K562 (cell line): Measurements from ENCODE around the gene MS4A13. TPM values are rescaled to one million over a fixed set of nuclear protein-coding genes. Genes with fewer than 3 reads are reported as not detected.

Source experiments
- ATAC-seq: fragments of 200-7000 bp; cut with Tn5 transposase; 3 replicates; pipeline ENCODE4 v1.9.1; 2020; ENCODE audit warnings: moderate library complexity
- BruUV-seq: library from RNA; stranded (reverse); fragments of 400-500 nt; replicated peaks from 2 replicates; lab custom pipeline; 2021; lab: Mats Ljungman, UMichigan
- CTCF ChIA-PET: fragments of 300-600 bp; formaldehyde crosslinking; extraction: SDS; loops from one replicate; lab custom pipeline; 2021; ENCODE audit warnings: low intra/inter-chr PET ratio; lab: Yijun Ruan, JAX
- POLR2A ChIA-PET: fragments of 300-600, 350-650 bp; sonication (Branson Sonifier 250); formaldehyde crosslinking; extraction: SDS; loops from one replicate; lab custom pipeline; 2021; ENCODE audit warnings: antibody characterized with exemption, inconsistent platforms; lab: Yijun Ruan, JAX
- DNase-seq, 4 experiments: peaks; one replicate each; pipeline versions ENCODE4 v3.0.0 to v3.0.0-alpha.2; 2011 to 2018; ENCODE audit warnings: low spot score in 3 of 4, mixed read lengths in 3 of 4; ENCODE audit errors: extremely low read depth in 1 of 4
- FAIRE-seq: peaks from 2 replicates; lab custom pipeline; 2011; peaks lifted over from hg19 to GRCh38; lab: Jason Lieb, UNC
- H2AFZ ChIP-seq: 2 replicates; pipeline ENCODE4 v1.6.0; 2011; ENCODE audit warnings: low read depth, low read length, control low read depth, inconsistent platforms
- H3K27ac ChIP-seq: fragments of 200-600 bp; 3 replicates; pipeline ENCODE4 v1.8.0; 2011; ENCODE audit warnings: low read depth, mild to moderate bottlenecking, control low read depth, inconsistent platforms, low read length, moderate library complexity, mixed read lengths; ENCODE audit errors: extremely low read depth
- H3K27me3 ChIP-seq, 2 experiments: fragments of 300-600 bp in 1 of 2; 2 replicates in 1 of 2; 3 replicates in 1 of 2; pipeline versions ENCODE4 v1.6.0 to v1.8.0; 2011; ENCODE audit warnings: inconsistent platforms in 2 of 2, low read length in 2 of 2, mild to moderate bottlenecking in 1 of 2, mixed read lengths in 1 of 2, moderate library complexity in 1 of 2; ENCODE audit not compliant: control insufficient read depth in 2 of 2, insufficient read depth in 2 of 2
- H3K36me3 ChIP-seq: fragments of 300-600 bp; 3 replicates; pipeline ENCODE4 v1.8.0; 2011; ENCODE audit warnings: mild to moderate bottlenecking, low read length, inconsistent platforms; ENCODE audit not compliant: control insufficient read depth, insufficient read depth
- H3K4me1 ChIP-seq, 2 experiments: fragments of 200-600 bp in 1 of 2; replicated peaks in 1 of 2; 2 replicates in 1 of 2; 3 replicates in 1 of 2; pipeline versions ENCODE4 v1.5.1 to v1.8.0; 2011; ENCODE audit warnings: inconsistent platforms in 2 of 2, low read length in 2 of 2, mild to moderate bottlenecking in 1 of 2, mixed read lengths in 1 of 2, moderate library complexity in 1 of 2; ENCODE audit not compliant: control insufficient read depth in 2 of 2, insufficient read depth in 2 of 2
- H3K4me2 ChIP-seq: 2 replicates; pipeline ENCODE4 v1.6.1; 2011; ENCODE audit warnings: low read length, control low read depth, inconsistent platforms, mixed read lengths; ENCODE audit not compliant: insufficient read depth
- H3K4me3 ChIP-seq: fragments of 200-600 bp; sonication (generic), shearing (Covaris generic); 2 replicates; pipeline ENCODE4 v1.5.1; 2016; ENCODE audit warnings: control low read depth, inconsistent platforms
- H3K79me2 ChIP-seq: fragments of 200-600 bp; 3 replicates; pipeline ENCODE4 v1.8.0; 2011; ENCODE audit warnings: low read length, inconsistent platforms; ENCODE audit not compliant: control insufficient read depth, insufficient read depth
- H3K9ac ChIP-seq, 2 experiments: 2 replicates each; pipeline versions ENCODE4 v1.6.0 to v1.6.1; 2011; ENCODE audit warnings: low read depth in 2 of 2, low read length in 2 of 2, control low read depth in 1 of 2, inconsistent platforms in 1 of 2, mild to moderate bottlenecking in 1 of 2, mixed read lengths in 1 of 2; ENCODE audit not compliant: insufficient read depth in 1 of 2
- H3K9me1 ChIP-seq: one replicate; pipeline ENCODE4 v1.6.0; 2011; ENCODE audit warnings: inconsistent platforms, mild to moderate bottlenecking, low read length, moderate library complexity; ENCODE audit not compliant: control insufficient read depth, insufficient read depth
- H3K9me3 ChIP-seq: replicated peaks from 2 replicates; pipeline ENCODE4 v1.5.1; 2011; ENCODE audit warnings: low read depth, low read length, inconsistent platforms; ENCODE audit not compliant: control insufficient read depth, insufficient read depth
- H4K20me1 ChIP-seq: replicated peaks from 2 replicates; pipeline ENCODE4 v1.6.1; 2011; ENCODE audit warnings: low read length, inconsistent platforms, mixed read lengths; ENCODE audit not compliant: control insufficient read depth, insufficient read depth
- AFF1 ChIP-seq, 2 experiments: fragments of 450-650 bp; IDR thresholded peaks; 2 replicates each; pipeline ENCODE4 v1.6.1; 2018; ENCODE audit warnings: mild to moderate bottlenecking in 2 of 2, low read depth in 1 of 2; ENCODE audit not compliant: partially characterized antibody in 2 of 2
- IRF2 ChIP-seq: sonication (generic); formaldehyde crosslinking; IDR thresholded peaks from 2 replicates; pipeline ENCODE4 v1.8.1; 2022; ENCODE audit warnings: mild to moderate bottlenecking, missing genetic modification reagents
- SPI1 ChIP-seq: IDR thresholded peaks from 2 replicates; pipeline ENCODE4 v1.6.1; 2011; ENCODE audit warnings: low read depth, low read length, control low read depth, borderline replicate concordance
- WGBS: fragments of 100-300 bp; shearing (Covaris generic); methylation state at CpG from one replicate; pipeline ENCODE4 v1.1.6; 2016; ENCODE audit warnings: low coverage, mixed read lengths; ENCODE audit not compliant: insufficient coverage; ENCODE audit errors: missing lambda C conversion rate; 5-methylcytosine and 5-hydroxymethylcytosine counted together
- in situ Hi-C: fragments of 300-500 bp; cut with MboI; formaldehyde crosslinking; loops from 4 replicates; pipeline ENCODE4 v1.15.0; 2018; ENCODE audit warnings: inconsistent platforms, mixed read lengths
- intact Hi-C: fragments of 100-400 bp; cut with micrococcal nuclease; formaldehyde crosslinking; loops from 2 replicates; pipeline ENCODE4 v1.14.2; 2022
- polyA plus RNA-seq, 8 experiments: library from polyadenylated mRNA; depleted of rRNA in 4 of 8; stranded (reverse) in 5 of 8; unstranded in 3 of 8; fragments of >200 nt; fragmentation: Nextera tagmentation in 2 of 8; fragmentation: Illumina TruSeq in 1 of 8; extraction: Ambion mirVana in 2 of 8; extraction: Trizol in 1 of 8; gene quantifications; 2 replicates each; pipeline versions ENCODE4 v1.2.1 to v1.2.3, GENCODE V29; 2011 to 2014; ENCODE audit warnings: inconsistent platforms in 1 of 8, missing spikeins in 1 of 8
- total RNA-seq, 7 experiments: library from RNA; depleted of rRNA in 6 of 7; stranded (reverse); fragments of >200 nt in 6 of 7; fragmentation: Illumina TruSeq in 2 of 7; extraction: Trizol in 2 of 7; gene quantifications; 2 replicates each; pipeline versions ENCODE4 v1.2.1 to v1.2.3, GENCODE V29; 2011 to 2021; ENCODE audit warnings: low replicate concordance in 1 of 7

Gene MS4A13
- total and polyA plus RNA-seq, 9 of the 15 experiments (the other 6 are each of a cell fraction or from before 2014, with no cell fraction given) = 0.15 to 0.43 (median 0.36) TPM; not detected in 6

DNA sequence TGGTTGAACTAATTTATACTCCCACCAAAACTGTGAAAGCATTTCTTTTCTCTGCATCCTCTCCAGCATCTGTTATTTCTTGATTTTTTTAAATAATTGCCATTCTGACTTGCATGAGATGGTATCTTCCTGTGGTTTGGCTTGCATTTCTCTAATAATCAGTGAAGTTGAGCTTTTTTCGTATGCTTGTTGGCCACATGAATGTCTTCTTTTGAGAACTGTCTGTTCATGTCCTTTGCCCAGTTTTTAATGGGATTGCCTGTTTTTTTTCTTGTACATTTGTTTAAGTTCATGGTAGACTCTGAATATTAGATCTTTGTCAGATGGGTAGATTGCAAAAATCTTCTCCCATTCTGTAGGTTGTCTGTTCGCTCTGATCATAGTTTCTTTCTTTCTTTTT, 46.1 kb downstream of the MS4A13 start:
- BruUV-seq = no TSS peak
- no peak overlapping the region for H3K9ac ChIP-seq
- no peaks in the 10 kb centered on the region for H3K36me3 ChIP-seq
- no peak for ATAC-seq
- H4K20me1 ChIP-seq = no peaks in the 10 kb centered on the region
- no peaks in the 10 kb centered on the region for H3K9me3 ChIP-seq
- no peak overlapping the region for H2AFZ ChIP-seq
- H3K4me1 ChIP-seq = no peaks in the 10 kb centered on the region
- H3K4me2 ChIP-seq = no peak overlapping the region
- H3K27ac ChIP-seq = no peak overlapping the region
- ChIA-PET CTCF (no interaction called here), POLR2A (interaction anchor here (0.6 kb wide), 1 partner anchor 185 kb away, joined by 3 read pairs; no protein-coding TSS in a partner anchor)
- H3K79me2 ChIP-seq = no peaks in the 10 kb centered on the region
- intact Hi-C loops = no loop called here
- in situ Hi-C loops = no loop called here
- TF ChIP-seq IRF2 = no peak
- no peak for TF ChIP-seq SPI1
- peak in 1 of 2 experiments; percentile 95 for TF ChIP-seq AFF1 (IDR thresholded peaks at IDR 0.05; ENCODE audit: low read depth in 1 of 2, partially characterized antibody in 2 of 2)
- 8% methylated on average over 1 of the region's 2 CpGs for WGBS
- H3K9me1 ChIP-seq = no peaks in the 10 kb centered on the region
- no peak overlapping the region for H3K4me3 ChIP-seq
- DNase-seq = no peak
- no peaks in the 10 kb centered on the region for H3K27me3 ChIP-seq
- no peak for FAIRE-seq
